Stomach (tissue), 9 donors: Measurements from ENCODE around the gene RAB5A. TPM values are rescaled to one million over a fixed set of nuclear protein-coding genes. Genes with fewer than 3 reads are reported as not detected.

Experiments
- DNase-seq, 2 donors: peaks; one replicate each; pipeline versions ENCODE4 v3.0.0 to v3.0.0-alpha.2; 2013 to 2019
- H3K27ac ChIP-seq, 5 donors: fragments of 200-600 bp in 4 of 5; sonication (generic) in 4 of 5; one replicate each; pipeline ENCODE4 v1.5.1; 2013 to 2019; ENCODE audit warnings: mild to moderate bottlenecking in 1 of 5, moderate library complexity in 1 of 5
- H3K27me3 ChIP-seq, 3 donors: fragments of 200-600 bp; sonication (generic); one replicate each; pipeline ENCODE4 v1.5.1; 2017 to 2019; ENCODE audit warnings: mixed run types in 1 of 3
- H3K36me3 ChIP-seq, 4 donors: fragments of 200-600 bp; sonication (generic); 1 replicate in 3 of 4; 2 replicates in 1 of 4; pipeline ENCODE4 v1.5.1; 2016 to 2019
- H3K4me1 ChIP-seq, 4 donors: fragments of 200-600 bp; sonication (generic); one replicate each; pipeline ENCODE4 v1.5.1; 2016 to 2019
- H3K4me3 ChIP-seq, 4 donors: fragments of 200-600 bp; sonication (generic) in 3 of 4; one replicate each; pipeline ENCODE4 v1.5.1; 2016 to 2019; ENCODE audit warnings: mild to moderate bottlenecking in 1 of 4
- H3K9me3 ChIP-seq, 4 donors: fragments of 200-600 bp; sonication (generic); one replicate each; pipeline ENCODE4 v1.5.1; 2016 to 2019
- CTCF ChIP-seq, 7 experiments: fragments of 450-650 bp in 4 of 7; fragments of 200-600 bp in 3 of 7; sonication (generic) in 3 of 7; IDR thresholded peaks; one replicate each; pipeline ENCODE4 v1.5.1; 2016 to 2019; ENCODE audit warnings: antibody characterized with exemption in 7 of 7, control low read depth in 2 of 7, mild to moderate bottlenecking in 1 of 7
- EP300 ChIP-seq: sonication (generic); formaldehyde crosslinking; IDR thresholded peaks from one replicate; pipeline ENCODE4 v1.6.1; 2017; ENCODE audit warnings: antibody characterized with exemption
- POLR2A ChIP-seq, 4 donors: fragments of 450-650 bp; IDR thresholded peaks; one replicate each; pipeline ENCODE4 v1.6.1; 2016; ENCODE audit warnings: antibody characterized with exemption in 4 of 4, control low read depth in 2 of 4, mild to moderate bottlenecking in 1 of 4, moderate library complexity in 1 of 4
- POLR2AphosphoS5 ChIP-seq, 3 donors: sonication (generic); formaldehyde crosslinking; IDR thresholded peaks; one replicate each; pipeline ENCODE4 v1.6.1; 2016; ENCODE audit warnings: antibody characterized with exemption in 3 of 3
- WGBS, 5 donors: extraction: QIAGEN DNeasy Blood & Tissue Kit in 3 of 5; methylation state at CpG; one replicate each; pipeline versions ENCODE4 v1.1.5 to v1.1.7; 2013 to 2018; 5-methylcytosine and 5-hydroxymethylcytosine counted together
- intact Hi-C: fragments of 100-400 bp; cut with DNase I; formaldehyde crosslinking; loops from one replicate; pipeline ENCODE4 v1.15.1; 2023; ENCODE audit warnings: low total_unique reads
- polyA plus RNA-seq, 3 donors: library from polyadenylated mRNA; stranded (reverse); fragments of 200-250 nt; gene quantifications; one replicate each; pipeline ENCODE4 v1.2.3, GENCODE V29; 2013
- total RNA-seq, 5 donors: library from RNA; depleted of rRNA; stranded (reverse); fragments of >200 nt; gene quantifications; one replicate each; pipeline versions ENCODE4 v1.1.0 to v1.2.3, GENCODE V29; 2014 to 2016
- donor health status: healthy with polysubstance abuse.
- donor health status: Bipolar disorder and iron deficiency.
- donor health status: healthy.

Gene RAB5A
- total and polyA plus RNA-seq, 8 donors = 9.3 to 163 (median 43.5) TPM

DNA sequence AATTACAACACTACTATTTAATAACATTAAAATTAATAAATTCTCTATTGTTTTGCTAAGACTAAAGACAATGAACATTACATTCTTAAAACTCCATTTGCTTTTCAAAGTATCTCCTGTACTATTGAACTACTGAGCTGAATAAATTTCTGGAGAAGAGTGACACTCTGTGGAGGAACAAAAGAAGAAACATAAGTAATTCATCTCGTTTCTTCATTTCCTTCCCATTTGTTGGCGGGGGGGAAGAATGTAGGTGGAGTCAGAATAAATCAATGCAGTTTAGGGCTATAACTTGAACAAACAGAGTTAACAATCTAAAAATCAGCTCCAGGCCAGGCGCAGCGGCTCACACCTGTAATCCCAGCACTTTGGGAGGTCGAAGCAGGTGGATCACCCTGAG is 45.6 kb upstream of the RAB5A start:
- intact Hi-C loops = no loop called here
- H3K36me3 ChIP-seq = no peaks in the 10 kb centered on the region
- TF ChIP-seq EP300 (no peak), POLR2AphosphoS5 (IDR thresholded peaks at IDR 0.05) (no peak), CTCF (IDR thresholded peaks at IDR 0.05) (no peak), POLR2A (IDR thresholded peaks at IDR 0.05) (no peak)
- 39 to 44% (median 39%) methylated on average over 5 of the region's 5 CpGs for WGBS, 5 donors
- H3K4me1 ChIP-seq = peaks cover 0 to 13% (median 4%) of the 10 kb centered on the region in 4 donors
- H3K27ac ChIP-seq = peak overlapping the region in 2 of 5 donors; percentile 41 to 61
- H3K27me3 ChIP-seq = no peaks in the 10 kb centered on the region
- H3K4me3 ChIP-seq = no peak overlapping the region
- no peaks in the 10 kb centered on the region for H3K9me3 ChIP-seq
- DNase-seq = no peak

GRCh38 chr3:19901918-19902317 is 45.0 kb upstream of the RAB5A start:
- 24 to 63% (median 46%) methylated on average over 4 of the region's 4 CpGs for WGBS, 5 donors
- Histone ChIP-seq H3K27ac (peak overlapping the region in 2 of 5 donors; percentile 41 to 61), H3K27me3 (no peaks in the 10 kb centered on the region), H3K36me3 (no peaks in the 10 kb centered on the region), H3K4me3 (no peak overlapping the region), H3K4me1 (peaks cover 0 to 13% (median 4%) of the 10 kb centered on the region in 4 donors), H3K9me3 (no peaks in the 10 kb centered on the region)
- peak; percentile 22 to 31 for DNase-seq
- intact Hi-C loops = no loop called here
- peak in 2 of 3 donors; percentile 40 to 66 for TF ChIP-seq POLR2AphosphoS5 (IDR thresholded peaks at IDR 0.05)
- TF ChIP-seq POLR2A (IDR thresholded peaks at IDR 0.05) = no peak

DNA sequence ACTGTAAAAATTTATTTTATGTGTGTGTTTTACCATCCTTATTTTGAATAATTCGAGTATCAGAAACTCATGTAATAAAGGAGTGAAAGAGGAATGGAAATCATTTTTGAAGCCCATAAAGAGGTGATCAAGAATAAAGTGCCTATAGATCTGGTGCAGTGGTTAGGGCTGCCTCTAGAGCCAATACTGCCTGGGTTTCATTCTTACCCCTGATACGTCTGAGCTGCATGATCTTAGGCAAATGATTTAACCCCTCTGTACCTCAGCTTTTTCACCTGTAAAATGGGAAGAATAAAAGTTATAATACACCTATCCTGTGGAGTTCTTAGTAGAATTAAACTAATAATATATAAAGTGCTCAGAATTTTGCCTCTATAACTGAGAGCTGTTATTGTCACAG is 43.2 kb upstream of the RAB5A start:
- no peak for DNase-seq
- WGBS, 5 donors = 60 to 79% (median 65%) methylated on average over 2 of the region's 2 CpGs
- no peak overlapping the region for H3K27ac ChIP-seq
- no peaks in the 10 kb centered on the region for H3K9me3 ChIP-seq
- H3K4me3 ChIP-seq = no peak overlapping the region
- TF ChIP-seq EP300 (no peak), CTCF (IDR thresholded peaks at IDR 0.05) (no peak), POLR2A (IDR thresholded peaks at IDR 0.05) (no peak), POLR2AphosphoS5 (IDR thresholded peaks at IDR 0.05) (no peak)
- no peaks in the 10 kb centered on the region for H3K27me3 ChIP-seq
- peaks cover 0 to 13% (median 3%) of the 10 kb centered on the region in 4 donors for H3K4me1 ChIP-seq
- no peaks in the 10 kb centered on the region for H3K36me3 ChIP-seq
- intact Hi-C loops = no loop called here

DNA sequence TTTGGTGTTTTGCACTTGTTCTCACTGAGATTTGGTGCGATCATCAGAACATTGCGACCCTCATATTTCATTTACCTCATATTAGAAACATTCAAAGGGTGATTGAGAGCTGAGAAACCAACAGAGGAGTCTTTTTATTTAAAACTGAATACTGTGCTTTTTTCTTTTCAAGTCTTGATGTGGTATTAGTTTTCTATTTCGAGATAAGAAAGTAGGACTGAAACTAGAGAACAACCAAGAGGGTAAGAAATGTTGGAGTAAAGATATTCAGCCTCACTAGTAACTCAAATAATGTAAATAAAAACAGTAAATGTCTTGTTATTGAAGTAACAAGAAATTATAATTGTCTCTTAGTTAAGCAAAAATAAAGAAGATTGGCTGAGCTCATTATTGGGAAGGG is 39.4 kb upstream of the RAB5A start:
- H3K27ac ChIP-seq = no peak overlapping the region
- TF ChIP-seq POLR2A (IDR thresholded peaks at IDR 0.05) (no peak), CTCF (IDR thresholded peaks at IDR 0.05) (no peak), EP300 (no peak), POLR2AphosphoS5 (IDR thresholded peaks at IDR 0.05) (no peak)
- no peaks in the 10 kb centered on the region for H3K4me1 ChIP-seq
- H3K9me3 ChIP-seq = peaks cover 0 to 16% (median 5%) of the 10 kb centered on the region in 4 donors
- 85 to 90% (median 88%) methylated on average over 3 of the region's 3 CpGs for WGBS, 5 donors
- H3K4me3 ChIP-seq = no peak overlapping the region
- no peaks in the 10 kb centered on the region for H3K36me3 ChIP-seq
- H3K27me3 ChIP-seq = no peaks in the 10 kb centered on the region
- intact Hi-C loops = no loop called here
- DNase-seq = no peak

GRCh38 chr3:19911452-19911851 is 35.4 kb upstream of the RAB5A start:
- no peaks in the 10 kb centered on the region for H3K4me1 ChIP-seq
- H3K9me3 ChIP-seq = peaks cover 0 to 16% (median 8%) of the 10 kb centered on the region in 4 donors
- no peaks in the 10 kb centered on the region for H3K36me3 ChIP-seq
- no peak for DNase-seq
- intact Hi-C loops = no loop called here
- TF ChIP-seq EP300 (no peak), POLR2A (IDR thresholded peaks at IDR 0.05) (no peak), POLR2AphosphoS5 (IDR thresholded peaks at IDR 0.05) (no peak), CTCF (IDR thresholded peaks at IDR 0.05) (no peak)
- H3K4me3 ChIP-seq = no peak overlapping the region
- H3K27me3 ChIP-seq = no peaks in the 10 kb centered on the region
- H3K27ac ChIP-seq = no peak overlapping the region
